GM23248 (cell line): ENCODE measurements around the gene TSPEAR.

ENCODE experiments used
- EZH2 ChIP-seq: fragments of 200-600 bp; sonication (generic); IDR thresholded peaks from 2 replicates; pipeline ENCODE4 v1.6.1; 2018; ENCODE audit warnings: antibody characterized with exemption, mild to moderate bottlenecking; ENCODE audit not compliant: insufficient read depth, poor library complexity, severe bottlenecking
- EZH2phosphoT487 ChIP-seq: fragments of 200-600 bp; sonication (generic); IDR thresholded peaks from 2 replicates; pipeline ENCODE4 v1.6.1; 2018; ENCODE audit warnings: antibody characterized with exemption, moderate library complexity, mild to moderate bottlenecking, low read depth; ENCODE audit not compliant: insufficient read depth

- TF ChIP-seq EZH2 (no peak), EZH2phosphoT487 (no peak)
Observed at GRCh38 chr21:44696572-44696971, 14.8 kb downstream of the TSPEAR start.
